SK-N-SH (cell line): ENCODE results near the gene TEPSIN. TPM values are rescaled to one million over a fixed set of nuclear protein-coding genes. Genes with fewer than 3 reads are reported as not detected.

Experiments used
- CTCF ChIA-PET: fragments of 300-600, 350-600 bp; formaldehyde crosslinking; extraction: SDS; loops from one replicate; lab custom pipeline; 2021; lab: Yijun Ruan, JAX
- POLR2A ChIA-PET: fragments of 350-600 bp; sonication (Branson Sonifier 250); formaldehyde crosslinking; extraction: SDS; loops from one replicate; lab custom pipeline; 2020; ENCODE audit warnings: antibody characterized with exemption, inconsistent platforms; lab: Yijun Ruan, JAX
- DNase-seq: peaks from one replicate; pipeline ENCODE4 v3.0.0; 2012
- H2AFZ ChIP-seq: fragments of 200-600 bp; sonication (generic); 2 replicates; pipeline ENCODE4 v1.8.1; 2016; ENCODE audit warnings: antibody characterized with exemption, mild to moderate bottlenecking, low read depth
- H3F3A ChIP-seq: fragments of 200-600 bp; sonication (generic); replicated peaks from 2 replicates; pipeline ENCODE3; 2016; ENCODE audit warnings: antibody characterized with exemption, mild to moderate bottlenecking; ENCODE audit not compliant: insufficient read depth
- H3K27ac ChIP-seq, 2 experiments: fragments of 200-500 bp in 1 of 2; fragments of 200-600 bp in 1 of 2; sonication (Bioruptor generic) in 1 of 2; sonication (generic), shearing (Covaris generic) in 1 of 2; 2 replicates each; pipeline versions ENCODE4 v1.5.1 to v1.6.1; 2014 to 2016; ENCODE audit warnings: low read depth in 2 of 2, inconsistent platforms in 1 of 2, low read length in 1 of 2, mild to moderate bottlenecking in 1 of 2, mixed read lengths in 1 of 2
- H3K27me3 ChIP-seq: fragments of 200-600 bp; sonication (generic), shearing (Covaris generic); 2 replicates; pipeline ENCODE4 v1.6.1; 2016; ENCODE audit warnings: mixed run types; ENCODE audit not compliant: insufficient read depth
- H3K36me3 ChIP-seq, 2 experiments: fragments of 200-500 bp in 1 of 2; fragments of 200-600 bp in 1 of 2; sonication (Bioruptor generic) in 1 of 2; sonication (generic) in 1 of 2; replicated peaks in 1 of 2; 2 replicates each; pipeline versions ENCODE3 to v1.5.1; 2014 to 2016; ENCODE audit warnings: low read length in 1 of 2, mild to moderate bottlenecking in 1 of 2; ENCODE audit not compliant: insufficient read depth in 2 of 2, control insufficient read depth in 1 of 2
- H3K4me1 ChIP-seq, 2 experiments: fragments of 200-500 bp in 1 of 2; fragments of 200-600 bp in 1 of 2; sonication (Bioruptor generic) in 1 of 2; sonication (generic), shearing (Covaris generic) in 1 of 2; 2 replicates each; pipeline versions ENCODE4 v1.5.1 to v1.6.1; 2014 to 2016; ENCODE audit warnings: low read depth in 1 of 2, low read length in 1 of 2, mixed run types in 1 of 2; ENCODE audit not compliant: insufficient read depth in 2 of 2, control insufficient read depth in 1 of 2
- H3K4me2 ChIP-seq: fragments of 200-600 bp; sonication (generic), shearing (Covaris generic); 2 replicates; pipeline ENCODE4 v1.6.1; 2017; ENCODE audit warnings: mixed run types
- H3K4me3 ChIP-seq, 2 experiments: fragments of 200-500 bp in 1 of 2; fragments of 200-600 bp in 1 of 2; sonication (Bioruptor generic) in 1 of 2; sonication (generic), shearing (Covaris generic) in 1 of 2; 2 replicates each; pipeline versions ENCODE4 v1.5.1 to v1.8.1; 2014 to 2016; ENCODE audit warnings: low read depth in 2 of 2, inconsistent platforms in 1 of 2, low read length in 1 of 2, mild to moderate bottlenecking in 1 of 2, mixed read lengths in 1 of 2, moderate library complexity in 1 of 2
- H3K79me2 ChIP-seq: fragments of 200-600 bp; sonication (generic); 2 replicates; pipeline ENCODE4 v1.8.1; 2017; ENCODE audit warnings: mild to moderate bottlenecking; ENCODE audit not compliant: insufficient read depth
- H3K9ac ChIP-seq: fragments of 200-600 bp; sonication (generic); 2 replicates; pipeline ENCODE4 v1.6.1; 2017; ENCODE audit warnings: mixed run types
- H3K9me2 ChIP-seq: fragments of 200-600 bp; sonication (generic); 2 replicates; pipeline ENCODE4 v1.6.1; 2017; ENCODE audit warnings: mixed run types
- H3K9me3 ChIP-seq: fragments of 200-600 bp; sonication (generic); 2 replicates; pipeline ENCODE4 v1.6.1; 2017; ENCODE audit warnings: mixed run types, mild to moderate bottlenecking, moderate library complexity
- H4K20me1 ChIP-seq: fragments of 200-600 bp; sonication (generic); 2 replicates; pipeline ENCODE4 v1.6.1; 2017; ENCODE audit warnings: mild to moderate bottlenecking, mixed run types; ENCODE audit not compliant: insufficient read depth
- CTCF ChIP-seq: fragments of 200-600 bp; sonication (generic); IDR thresholded peaks from 2 replicates; pipeline ENCODE4 v1.6.1; 2017; ENCODE audit warnings: antibody characterized with exemption, mild to moderate bottlenecking, moderate library complexity
- ELF1 ChIP-seq: IDR thresholded peaks from 2 replicates; pipeline ENCODE4 v1.4.0; 2012
- EP300 ChIP-seq, 2 experiments: IDR thresholded peaks; 2 replicates each; pipeline versions ENCODE4 v1.4.0 to v1.6.1; 2012; ENCODE audit warnings: borderline replicate concordance in 1 of 2, low read depth in 1 of 2, low read length in 1 of 2
- FOSL2 ChIP-seq: IDR thresholded peaks from 2 replicates; pipeline ENCODE4 v1.4.0; 2012; ENCODE audit warnings: low read depth, mild to moderate bottlenecking, moderate library complexity, borderline replicate concordance
- FOXJ3 ChIP-seq: sonication (generic); formaldehyde crosslinking; IDR thresholded peaks from 2 replicates; pipeline ENCODE4 v1.5.1; 2020; ENCODE audit warnings: mild to moderate bottlenecking, missing genetic modification reagents
- FOXM1 ChIP-seq: IDR thresholded peaks from 2 replicates; pipeline ENCODE4 v1.4.0; 2012; ENCODE audit warnings: low read depth, mild to moderate bottlenecking
- MEF2A ChIP-seq: IDR thresholded peaks from 2 replicates; pipeline ENCODE4 v1.4.0; 2012; ENCODE audit warnings: low read depth, borderline replicate concordance
- MXI1 ChIP-seq: IDR thresholded peaks from 2 replicates; pipeline ENCODE4 v1.6.1; 2012; ENCODE audit warnings: mild to moderate bottlenecking, low read depth, low read length, improper control_type of control experiment
- NFIC ChIP-seq: IDR thresholded peaks from 2 replicates; pipeline ENCODE4 v1.4.0; 2012; ENCODE audit warnings: borderline replicate concordance
- NRF1 ChIP-seq: IDR thresholded peaks from 2 replicates; pipeline ENCODE4 v1.6.1; 2012; ENCODE audit warnings: low read depth, mild to moderate bottlenecking, low read length
- PBX3 ChIP-seq: IDR thresholded peaks from 2 replicates; pipeline ENCODE4; 2012
- RAD21 ChIP-seq: IDR thresholded peaks from 2 replicates; pipeline ENCODE4 v1.6.1; 2012; ENCODE audit warnings: mild to moderate bottlenecking, low read length
- REST ChIP-seq: IDR thresholded peaks from 2 replicates; pipeline ENCODE4 v1.6.1; 2012; ENCODE audit warnings: mild to moderate bottlenecking, low read depth, low read length, moderate library complexity
- RFX5 ChIP-seq: IDR thresholded peaks from 2 replicates; pipeline ENCODE4 v1.6.1; 2012; ENCODE audit warnings: mild to moderate bottlenecking, improper control_type of control experiment, low read length
- SIN3A ChIP-seq: IDR thresholded peaks from 2 replicates; pipeline ENCODE4 v1.6.1; 2012; ENCODE audit warnings: low read depth, mild to moderate bottlenecking, low read length, moderate library complexity, borderline replicate concordance
- TAF1 ChIP-seq: IDR thresholded peaks from 2 replicates; pipeline ENCODE4 v1.6.1; 2012; ENCODE audit warnings: low read depth, mild to moderate bottlenecking, low read length, moderate library complexity, borderline replicate concordance
- TEAD4 ChIP-seq: IDR thresholded peaks from 2 replicates; pipeline ENCODE4 v1.4.0; 2012; ENCODE audit warnings: mild to moderate bottlenecking, borderline replicate concordance; ENCODE audit not compliant: insufficient read depth
- USF1 ChIP-seq: IDR thresholded peaks from 2 replicates; pipeline ENCODE4 v1.4.0; 2012; ENCODE audit warnings: low read depth, borderline replicate concordance
- YY1 ChIP-seq: IDR thresholded peaks from 2 replicates; pipeline ENCODE4 v1.4.0; 2012; ENCODE audit warnings: low read depth, mild to moderate bottlenecking
- WGBS: methylation state at CpG from one replicate; pipeline ENCODE4 v1.1.6; 2017; ENCODE audit warnings: low lambda C conversion rate; 5-methylcytosine and 5-hydroxymethylcytosine counted together
- polyA plus RNA-seq, 3 experiments: library from polyadenylated mRNA; depleted of rRNA; stranded (reverse); fragments of >200 nt; gene quantifications; 2 replicates each; pipeline ENCODE4 v1.2.3, GENCODE V29; 2012

Gene TEPSIN
- polyA plus RNA-seq, 1 of the 3 experiments (the other 2 are of a cell fraction), result 35.3 TPM

GRCh38 chr17:81286491-81287145 is 47.8 kb upstream of the TEPSIN start:
- TF ChIP-seq SIN3A (no peak), RFX5 (no peak), FOXM1 (no peak), MXI1 (no peak), USF1 (no peak), YY1 (no peak), PBX3 (no peak), EP300 (IDR thresholded peaks at IDR 0.05; ENCODE audit: borderline replicate concordance in 1 of 2, low read depth in 1 of 2, low read length in 1 of 2) (no peak), ELF1 (no peak), TEAD4 (no peak), RAD21 (no peak), FOSL2 (no peak), REST (no peak), NFIC (no peak), CTCF (no peak), NRF1 (no peak), MEF2A (no peak), FOXJ3 (CRISPR knock-in tag) (no peak), TAF1 (no peak)
- Histone ChIP-seq H3K79me2 (peaks cover 72% of the 10 kb centered on the region), H3K4me2 (no peak overlapping the region), H3K27me3 (no peaks in the 10 kb centered on the region), H3K4me1 (peaks cover 0 to 2% of the 10 kb centered on the region in 2 experiments; a peak in 1 of 4 replicates), H3K9me3 (no peaks in the 10 kb centered on the region), H3K4me3 (no peak overlapping the region), H4K20me1 (peaks cover 58% of the 10 kb centered on the region), H3K36me3 (peaks cover 24 to 51% of the 10 kb centered on the region in 2 experiments), H2AFZ (no peak overlapping the region), H3F3A (no peaks in the 10 kb centered on the region), H3K9ac (no peak overlapping the region), H3K9me2 (no peaks in the 10 kb centered on the region), H3K27ac (no peak overlapping the region)
- POLR2A ChIA-PET, result no interaction called here
- CTCF ChIA-PET, result interaction anchor here (1.3 kb wide), 1 partner anchor 34 kb away, joined by 4 read pairs; no protein-coding TSS in a partner anchor
- no peak for DNase-seq
- 96% methylated on average over 23 of the region's 23 CpGs for WGBS
